Breast epithelium (tissue), 3 donors: ENCODE data around the gene GIMAP5.

Experiments
- CTCF ChIP-seq, 3 donors: fragments of 450-650 bp; IDR thresholded peaks; one replicate each; pipeline ENCODE4 v1.5.1; 2016 to 2017; ENCODE audit warnings: antibody characterized with exemption in 3 of 3, mild to moderate bottlenecking in 3 of 3, moderate library complexity in 3 of 3
- POLR2A ChIP-seq: fragments of 450-650 bp; IDR thresholded peaks from one replicate; pipeline ENCODE4 v1.6.1; 2016; ENCODE audit warnings: antibody characterized with exemption, mild to moderate bottlenecking, moderate library complexity

GRCh38 chr7:150716939-150717338, 20.3 kb upstream of the GIMAP5 start:
- no peak for TF ChIP-seq CTCF (IDR thresholded peaks at IDR 0.05)
- TF ChIP-seq POLR2A = no peak
